Forelimb muscle (tissue), 1 donor: Measurements from ENCODE around the gene CACNA1C. TPM values are rescaled to one million over a fixed set of nuclear protein-coding genes. Genes with fewer than 3 reads are reported as not detected.

Source experiments
- DNase-seq: peaks from one replicate; pipeline ENCODE4 v3.0.0-alpha.2; 2013; ENCODE audit warnings: low read depth
- polyA plus RNA-seq: library from polyadenylated mRNA; unstranded; fragments of 120-200 nt; gene quantifications from one replicate; pipeline ENCODE4 v1.2.1, GENCODE V29; 2013; ENCODE audit not compliant: insufficient read length

The CACNA1C gene
- polyA plus RNA-seq, 1 donor, result 3.2 TPM

- peak; percentile 32 for DNase-seq
Measured at GRCh38 chr12:2034633-2035430, 18.0 kb upstream of the CACNA1C start.

- DNase-seq, result no peak
Measured at GRCh38 chr12:2035431-2036055, 17.2 kb upstream of the CACNA1C start.

DNA sequence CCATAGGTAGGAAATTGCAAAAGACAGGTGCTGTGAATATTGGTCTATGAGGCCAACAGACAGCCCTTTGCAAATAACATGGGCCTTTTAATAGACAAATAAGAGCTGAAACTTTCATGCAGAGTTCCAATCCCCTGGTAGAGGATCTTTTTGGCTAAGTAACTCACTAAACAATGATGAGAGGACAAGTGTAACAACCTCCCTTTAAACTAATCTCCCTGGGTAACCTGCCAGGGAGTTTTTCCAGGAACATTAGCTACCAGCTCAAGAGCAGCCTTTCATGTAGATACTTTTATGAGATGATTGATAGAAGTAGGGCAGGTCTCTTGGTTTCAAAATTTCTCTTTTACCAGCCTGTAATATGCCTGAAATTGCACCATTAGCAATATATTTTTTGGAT, 13.8 kb upstream of the CACNA1C start:
- DNase-seq, result no peak

- no peak for DNase-seq
Measured at GRCh38 chr12:2043054-2043453, 9.7 kb upstream of the CACNA1C start.

DNA sequence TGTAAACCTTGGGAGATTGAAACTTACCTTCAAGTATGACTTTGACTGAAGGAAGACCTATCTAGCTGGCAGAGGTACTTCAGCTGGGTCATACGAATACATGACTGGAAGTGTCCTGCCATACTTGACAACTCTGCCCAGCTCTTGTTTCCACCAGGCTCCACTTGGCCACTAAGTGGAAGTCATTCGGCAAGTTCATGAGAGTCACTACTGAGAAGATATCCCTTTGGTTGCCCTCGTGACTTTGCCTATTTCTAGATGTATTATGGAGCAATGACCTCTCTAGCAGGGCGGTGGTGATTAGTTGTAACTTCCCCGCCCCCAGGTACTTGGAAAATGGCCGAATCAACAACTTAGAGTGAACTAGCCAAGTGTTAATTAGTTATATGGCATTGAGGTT, 8.6 kb upstream of the CACNA1C start:
- DNase-seq, result no peak

GRCh38 chr12:2046957-2047356, 5.8 kb upstream of the CACNA1C start:
- no peak for DNase-seq

DNA sequence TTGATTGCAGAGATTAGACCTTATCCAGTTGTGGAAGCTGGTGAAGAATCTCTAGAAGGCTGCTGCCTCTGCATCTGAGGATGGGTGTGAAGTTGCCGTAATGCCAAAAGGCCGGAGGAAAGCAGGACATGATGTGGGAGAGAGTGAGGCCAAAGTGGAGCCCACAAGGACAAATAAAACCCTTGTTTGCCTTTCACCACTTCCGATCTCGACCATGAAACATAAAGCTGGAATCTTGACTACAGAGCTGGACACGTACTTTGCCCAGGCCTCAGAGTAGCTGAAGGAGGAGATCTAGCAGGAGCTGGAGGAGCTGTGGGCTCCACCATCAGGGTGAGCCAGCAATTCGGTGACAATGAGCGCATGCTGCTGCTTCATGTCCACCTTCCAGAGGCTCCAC, 5.0 kb upstream of the CACNA1C start:
- DNase-seq, result no peak

GRCh38 chr12:2049604-2050540, 2.9 kb upstream of the CACNA1C start:
- no peak for DNase-seq

GRCh38 chr12:2051700-2052621, 826 bp upstream of the CACNA1C start:
- no peak for DNase-seq

DNA sequence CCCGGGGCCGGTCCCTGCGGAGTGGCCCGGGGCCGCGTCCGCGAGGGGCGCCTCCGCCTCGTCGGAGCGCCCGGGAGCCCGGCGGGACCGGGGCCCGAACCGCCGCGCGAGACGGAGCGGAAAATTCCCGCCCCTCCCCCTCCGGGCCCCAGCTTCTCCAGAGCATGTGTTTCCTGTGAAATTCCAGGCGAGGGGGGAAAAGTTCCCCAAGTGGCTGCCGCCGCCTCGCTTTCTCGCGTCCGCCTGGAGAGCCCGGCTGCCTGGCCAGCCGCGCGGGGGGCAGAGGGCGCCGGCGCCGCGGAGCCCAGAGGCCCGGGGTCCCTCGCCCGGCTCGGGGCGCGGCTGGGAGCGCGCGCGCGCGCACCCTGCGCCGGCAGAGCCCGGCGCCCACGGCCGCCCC, 904 bp downstream of the CACNA1C start:
- DNase-seq, result no peak

GRCh38 chr12:2054091-2055018, 1.6 kb downstream of the CACNA1C start:
- no peak for DNase-seq

DNA sequence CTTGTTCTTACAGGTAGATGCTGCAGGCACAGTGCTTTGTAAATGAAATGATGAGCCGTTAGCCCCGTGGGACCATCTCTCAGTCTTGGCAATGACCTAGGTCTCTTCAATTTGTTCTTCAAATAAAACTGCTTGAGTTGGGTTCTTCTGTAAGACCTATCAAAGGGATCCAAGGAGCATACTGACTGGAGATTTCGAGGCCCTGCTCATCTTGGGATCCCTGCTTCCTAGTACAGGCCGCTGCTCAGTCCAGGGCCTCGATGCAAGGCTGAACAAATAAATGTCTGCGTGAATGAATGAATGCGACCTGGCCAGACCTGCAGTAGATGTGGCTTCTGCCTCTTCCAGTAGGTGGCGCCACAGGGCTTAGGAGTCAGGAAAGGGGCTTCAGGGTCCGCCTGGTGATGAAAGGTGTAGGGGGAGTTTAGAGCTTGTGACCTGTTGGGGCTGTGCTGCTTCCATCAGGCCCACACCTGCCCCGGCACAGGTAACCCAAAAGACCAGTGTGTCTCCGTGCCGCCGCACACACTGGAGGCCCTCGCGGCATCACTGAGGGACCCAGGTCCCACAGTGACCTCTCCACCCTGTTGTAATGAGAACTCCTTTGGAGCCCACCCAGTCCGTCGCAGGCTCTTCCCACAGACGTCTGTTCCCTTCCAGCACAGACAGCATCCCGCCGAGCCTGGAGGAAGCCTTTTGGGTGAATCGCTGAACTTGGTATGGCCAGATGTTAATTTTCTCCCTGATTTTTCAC, 4.4 kb downstream of the CACNA1C start:
- no peak for DNase-seq

GRCh38 chr12:2057795-2058408, 5.1 kb downstream of the CACNA1C start:
- DNase-seq, result no peak

DNA sequence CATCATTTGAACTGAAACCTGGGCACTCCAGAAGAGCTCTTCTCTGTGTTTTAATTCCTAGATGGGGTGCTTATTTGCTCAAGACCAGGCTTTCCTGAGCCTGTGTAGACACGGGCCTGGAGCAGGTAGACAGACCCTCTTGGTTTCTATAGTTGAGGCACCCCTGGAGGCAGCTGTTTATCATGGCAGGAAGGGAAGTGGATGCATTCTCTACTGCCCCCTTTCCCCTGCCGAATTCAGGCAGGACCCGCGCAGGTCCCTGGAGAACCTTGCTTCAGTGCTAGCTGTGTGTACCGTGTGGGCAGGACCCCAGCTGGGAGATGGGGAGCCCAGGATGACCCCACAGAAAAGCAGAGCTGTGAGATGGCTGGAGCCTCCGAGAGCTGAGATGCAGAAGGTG, 6.0 kb downstream of the CACNA1C start:
- no peak for DNase-seq

DNA sequence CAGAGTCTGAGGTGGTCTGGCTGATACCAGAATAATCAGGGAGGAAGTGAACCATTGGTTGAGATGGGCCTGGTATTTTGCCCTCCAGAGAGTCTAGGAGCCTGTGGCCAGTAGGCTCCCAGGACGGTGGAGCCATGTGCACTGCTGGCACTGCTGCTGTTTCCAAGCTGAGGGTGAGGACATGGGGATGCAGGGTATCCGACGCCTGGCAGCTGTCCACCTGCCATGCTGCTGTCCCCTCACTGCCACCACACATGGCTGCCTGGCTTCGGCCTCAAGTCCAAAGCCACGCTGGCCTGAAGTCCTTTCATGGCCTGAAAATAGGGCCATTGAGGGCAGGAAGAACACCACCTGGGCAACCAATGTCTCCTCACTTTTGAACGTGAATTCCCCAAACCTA, 8.6 kb downstream of the CACNA1C start:
- no peak for DNase-seq

DNA sequence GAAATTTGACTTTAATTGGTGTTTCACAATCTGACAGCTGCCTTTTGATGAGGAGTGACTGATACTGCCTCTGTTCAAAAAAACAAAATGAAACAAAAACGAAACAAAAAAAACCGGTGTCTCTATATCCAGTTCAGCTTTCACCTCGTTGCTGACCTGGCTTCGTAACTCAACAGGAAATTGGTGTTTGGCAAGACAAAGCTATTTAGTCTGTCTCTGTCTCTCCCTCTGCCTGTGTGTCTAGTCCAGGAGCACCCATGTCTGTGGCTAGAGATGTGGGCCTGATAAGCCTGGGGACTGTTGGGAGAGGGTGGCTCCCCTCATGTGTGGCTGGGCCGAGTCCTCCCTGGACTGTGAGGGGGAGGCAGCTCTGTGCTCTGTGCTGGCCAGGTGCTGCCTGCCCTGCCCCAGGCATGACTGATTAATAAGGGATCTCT, 11.3 kb downstream of the CACNA1C start:
- DNase-seq, result no peak

DNA sequence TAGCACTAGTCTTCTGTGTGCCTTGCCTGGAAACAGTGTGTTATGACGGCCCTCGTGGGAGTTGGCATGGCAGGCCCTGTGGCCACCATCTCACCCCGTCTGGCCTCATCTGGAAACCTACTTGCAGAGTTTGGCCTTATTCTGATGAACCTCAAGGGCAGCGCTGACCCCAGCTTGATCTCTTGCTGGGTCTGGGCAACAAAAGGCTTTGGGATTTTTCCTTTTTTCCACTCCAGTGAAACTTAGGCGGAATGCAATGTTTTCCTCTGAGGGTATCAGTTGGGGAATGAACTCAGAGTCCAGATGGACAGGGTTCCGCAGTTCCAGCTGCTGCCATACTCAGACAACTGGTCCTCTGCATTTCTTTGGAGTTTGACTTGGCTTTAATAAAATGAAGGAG, 15.9 kb downstream of the CACNA1C start:
- DNase-seq, result no peak

GRCh38 chr12:2070440-2071045, 17.8 kb downstream of the CACNA1C start:
- no peak for DNase-seq
